Astrocyte (in vitro differentiated cells and primary cell): Measurements from ENCODE around the gene DIAPH2. TPM values are rescaled to one million over a fixed set of nuclear protein-coding genes. Genes with fewer than 3 reads are reported as not detected.

Experiments
- DNase-seq: peaks from one replicate; pipeline ENCODE4 v3.0.0-alpha.2; 2010; ENCODE audit warnings: low read depth
- FAIRE-seq: peaks from 2 replicates; lab custom pipeline; 2011; peaks lifted over from hg19 to GRCh38; lab: Jason Lieb, UNC
- H2AFZ ChIP-seq: 2 replicates; pipeline ENCODE4 v1.6.0; 2012; ENCODE audit warnings: low read depth, low read length, inconsistent platforms
- H3K27ac ChIP-seq: 2 replicates; pipeline ENCODE4 v1.5.1; 2011; ENCODE audit warnings: low read depth, low read length, inconsistent platforms
- H3K27me3 ChIP-seq: 2 replicates; pipeline ENCODE4 v1.6.0; 2011; ENCODE audit warnings: low read length, inconsistent platforms; ENCODE audit not compliant: insufficient read depth
- H3K36me3 ChIP-seq: 2 replicates; pipeline ENCODE4 v1.5.1; 2011; ENCODE audit warnings: low read length, inconsistent platforms; ENCODE audit not compliant: insufficient read depth
- H3K4me1 ChIP-seq: 2 replicates; pipeline ENCODE4 v1.5.1; 2011; ENCODE audit warnings: low read length, inconsistent platforms; ENCODE audit not compliant: insufficient read depth
- H3K4me2 ChIP-seq: 2 replicates; pipeline ENCODE4 v1.6.0; 2012; ENCODE audit warnings: low read length, inconsistent platforms
- H3K4me3 ChIP-seq: 2 replicates; pipeline ENCODE4 v1.5.1; 2011; ENCODE audit warnings: low read depth, mild to moderate bottlenecking, low read length, inconsistent platforms; ENCODE audit not compliant: insufficient read depth
- H3K79me2 ChIP-seq: 2 replicates; pipeline ENCODE4 v1.6.0; 2012; ENCODE audit warnings: mild to moderate bottlenecking, low read length, inconsistent platforms; ENCODE audit not compliant: insufficient read depth
- H3K9ac ChIP-seq: 2 replicates; pipeline ENCODE4 v1.6.0; 2012; ENCODE audit warnings: mild to moderate bottlenecking, low read length, inconsistent platforms
- H3K9me3 ChIP-seq: 2 replicates; pipeline ENCODE4 v1.5.1; 2012; ENCODE audit warnings: low read depth, mild to moderate bottlenecking, low read length, inconsistent platforms; ENCODE audit not compliant: insufficient read depth
- H4K20me1 ChIP-seq: 2 replicates; pipeline ENCODE4 v1.6.0; 2012; ENCODE audit warnings: low read length, inconsistent platforms; ENCODE audit not compliant: insufficient read depth
- H3K27ac Mint-ChIP-seq: one replicate; pipeline ENCODE4 v1.8.0; 2021; ENCODE audit warnings: mild to moderate bottlenecking, mixed read lengths; ENCODE audit not compliant: unreplicated experiment
- H3K27me3 Mint-ChIP-seq: one replicate; pipeline ENCODE4 v1.8.0; 2021; ENCODE audit warnings: low read depth, mixed read lengths; ENCODE audit not compliant: unreplicated experiment
- H3K36me3 Mint-ChIP-seq: one replicate; pipeline ENCODE4 v1.8.0; 2021; ENCODE audit warnings: low read depth, mixed read lengths; ENCODE audit not compliant: unreplicated experiment
- H3K4me1 Mint-ChIP-seq: one replicate; pipeline ENCODE4 v1.8.0; 2021; ENCODE audit warnings: low read depth, mixed read lengths; ENCODE audit not compliant: unreplicated experiment
- H3K4me3 Mint-ChIP-seq: one replicate; pipeline ENCODE4 v1.8.0; 2021; ENCODE audit warnings: mild to moderate bottlenecking, moderate library complexity, mixed read lengths; ENCODE audit not compliant: unreplicated experiment
- H3K9me3 Mint-ChIP-seq: one replicate; pipeline ENCODE4 v1.8.0; 2021; ENCODE audit warnings: mild to moderate bottlenecking, mixed read lengths; ENCODE audit not compliant: unreplicated experiment
- CTCF ChIP-seq: IDR thresholded peaks from 2 replicates; pipeline ENCODE4 v1.5.1; 2011; ENCODE audit warnings: low read depth, mild to moderate bottlenecking, inconsistent platforms, low read length, moderate library complexity; ENCODE audit not compliant: insufficient read depth
- EZH2 ChIP-seq: IDR thresholded peaks from 2 replicates; pipeline ENCODE4 v1.6.1; 2012; ENCODE audit warnings: mild to moderate bottlenecking, low read length, inconsistent platforms; ENCODE audit not compliant: insufficient read depth
- total RNA-seq: library from RNA; stranded (reverse); gene quantifications from 2 replicates; pipeline ENCODE4 v1.2.1, GENCODE V29; 2021

The DIAPH2 gene
- total RNA-seq, 1 donor from 2014 or later = 9.8 TPM

DNA sequence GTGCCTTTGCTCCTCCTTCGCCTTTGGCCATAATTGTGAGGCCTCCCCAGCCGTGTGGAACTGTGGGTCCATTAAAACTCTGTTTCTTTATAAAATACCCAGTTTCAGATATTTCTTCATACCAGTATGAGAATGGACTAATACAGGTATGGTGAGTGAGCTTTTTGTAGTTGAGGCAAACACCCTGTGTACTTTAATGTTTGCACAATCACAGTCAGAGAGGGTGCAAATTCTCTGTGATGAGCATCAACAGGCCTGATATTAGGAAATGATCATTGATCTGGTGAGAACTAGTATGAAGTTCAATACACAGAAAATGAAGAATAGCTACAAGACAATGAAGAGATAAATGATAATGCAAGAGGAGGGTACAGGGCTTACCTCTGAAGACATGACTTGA is 943.7 kb downstream of the DIAPH2 start:
- Mint-ChIP-seq H3K4me3 (no peak overlapping the region), H3K4me1 (no peaks in the 10 kb centered on the region), H3K27ac (no peak overlapping the region), H3K9me3 (no peaks in the 10 kb centered on the region), H3K36me3 (no peaks in the 10 kb centered on the region), H3K27me3 (no peaks in the 10 kb centered on the region)
- no peaks in the 10 kb centered on the region for H3K4me1 ChIP-seq
- H3K36me3 ChIP-seq = no peaks in the 10 kb centered on the region
- no peak overlapping the region for H3K4me3 ChIP-seq
- H3K27ac ChIP-seq = no peak overlapping the region
- no peaks in the 10 kb centered on the region for H3K9me3 ChIP-seq
- DNase-seq = no peak
- H3K4me2 ChIP-seq = no peak overlapping the region
- H3K9ac ChIP-seq = no peak overlapping the region
- no peak for FAIRE-seq
- no peak overlapping the region for H2AFZ ChIP-seq
- TF ChIP-seq CTCF (no peak), EZH2 (no peak)
- H3K79me2 ChIP-seq = no peaks in the 10 kb centered on the region
- no peaks in the 10 kb centered on the region for H4K20me1 ChIP-seq
- H3K27me3 ChIP-seq = no peaks in the 10 kb centered on the region

- no peaks in the 10 kb centered on the region for H3K9me3 Mint-ChIP-seq
- FAIRE-seq = peak; percentile 74
- H3K79me2 ChIP-seq = no peaks in the 10 kb centered on the region
- no peaks in the 10 kb centered on the region for H4K20me1 ChIP-seq
- no peaks in the 10 kb centered on the region for H3K27me3 Mint-ChIP-seq
- H3K4me3 ChIP-seq = no peak overlapping the region
- no peak overlapping the region for H3K27ac ChIP-seq
- H3K9me3 ChIP-seq = no peaks in the 10 kb centered on the region
- TF ChIP-seq EZH2 (no peak), CTCF (no peak)
- no peak for DNase-seq
- H3K4me1 ChIP-seq = no peaks in the 10 kb centered on the region
- H3K4me1 Mint-ChIP-seq = no peaks in the 10 kb centered on the region
- H3K36me3 Mint-ChIP-seq = no peaks in the 10 kb centered on the region
- no peak overlapping the region for H3K4me2 ChIP-seq
- no peak overlapping the region for H2AFZ ChIP-seq
- H3K9ac ChIP-seq = no peak overlapping the region
- no peaks in the 10 kb centered on the region for H3K27me3 ChIP-seq
- H3K4me3 Mint-ChIP-seq = no peak overlapping the region
- H3K27ac Mint-ChIP-seq = no peak overlapping the region
- no peaks in the 10 kb centered on the region for H3K36me3 ChIP-seq
Measured at GRCh38 chrX:97628807-97629596, 944.4 kb downstream of the DIAPH2 start.

DNA sequence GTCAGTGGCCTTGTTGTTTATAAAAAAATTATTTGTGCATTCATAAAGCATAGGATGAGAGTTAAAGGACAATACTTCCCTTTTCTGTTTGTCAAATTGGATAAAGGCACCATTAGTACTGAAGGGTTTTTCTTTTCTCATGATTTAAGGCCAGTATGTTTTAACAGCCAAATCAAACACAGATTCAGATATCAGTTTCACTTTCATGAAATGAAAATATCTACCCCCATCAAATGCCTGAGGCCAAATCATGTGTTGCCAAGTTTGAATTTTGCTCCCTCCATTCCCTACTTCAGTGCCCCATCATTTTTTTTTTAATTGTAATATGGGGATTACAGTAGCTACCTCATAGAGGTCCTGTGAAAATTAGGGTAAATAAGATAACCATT is 944.9 kb downstream of the DIAPH2 start:
- FAIRE-seq = peak; percentile 5

More for the DNA sequence above, 944.9 kb downstream of the DIAPH2 start:
- no peaks in the 10 kb centered on the region for H3K4me1 ChIP-seq
- Mint-ChIP-seq H3K4me3 (no peak overlapping the region), H3K27me3 (no peaks in the 10 kb centered on the region), H3K4me1 (no peaks in the 10 kb centered on the region), H3K9me3 (no peaks in the 10 kb centered on the region), H3K36me3 (no peaks in the 10 kb centered on the region), H3K27ac (no peak overlapping the region)
- no peaks in the 10 kb centered on the region for H3K36me3 ChIP-seq
- DNase-seq = no peak
- no peak overlapping the region for H3K9ac ChIP-seq
- H3K4me2 ChIP-seq = no peak overlapping the region
- no peaks in the 10 kb centered on the region for H3K27me3 ChIP-seq
- H4K20me1 ChIP-seq = no peaks in the 10 kb centered on the region
- H3K4me3 ChIP-seq = no peak overlapping the region
- H2AFZ ChIP-seq = no peak overlapping the region
- TF ChIP-seq CTCF (no peak), EZH2 (no peak)
- no peaks in the 10 kb centered on the region for H3K79me2 ChIP-seq
- H3K9me3 ChIP-seq = no peaks in the 10 kb centered on the region
- no peak overlapping the region for H3K27ac ChIP-seq
